Measurements from ENCODE around the gene OR2B6.

OR2B6 gene

DNA sequence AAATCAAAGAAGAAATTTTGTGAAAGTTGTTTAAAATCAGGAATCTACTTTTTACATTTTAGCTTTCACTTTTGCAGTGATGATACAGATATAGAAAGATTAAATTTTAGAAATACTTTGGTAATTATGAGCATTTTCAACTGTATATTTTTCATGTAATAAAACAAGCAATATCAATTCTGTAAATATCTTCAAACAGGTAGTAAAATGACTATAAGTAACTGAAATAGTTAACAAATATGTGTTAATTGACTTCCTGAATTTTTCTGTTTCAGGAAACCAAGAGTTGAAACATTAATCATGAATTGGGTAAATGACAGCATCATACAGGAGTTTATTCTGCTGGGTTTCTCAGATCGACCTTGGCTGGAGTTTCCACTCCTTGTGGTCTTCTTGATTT lies at the start of gene OR2B6:
OR2B6 (plus strand) TSS at position 301 of the 400 bp plus-strand sequence; CDS start at position 301, 0 bp downstream.
- no peak for TF ChIP-seq EZH2phosphoT487 (IDR thresholded peaks at IDR 0.05; ENCODE audit: low read depth)
- TF ChIP-seq, protein P1, sequence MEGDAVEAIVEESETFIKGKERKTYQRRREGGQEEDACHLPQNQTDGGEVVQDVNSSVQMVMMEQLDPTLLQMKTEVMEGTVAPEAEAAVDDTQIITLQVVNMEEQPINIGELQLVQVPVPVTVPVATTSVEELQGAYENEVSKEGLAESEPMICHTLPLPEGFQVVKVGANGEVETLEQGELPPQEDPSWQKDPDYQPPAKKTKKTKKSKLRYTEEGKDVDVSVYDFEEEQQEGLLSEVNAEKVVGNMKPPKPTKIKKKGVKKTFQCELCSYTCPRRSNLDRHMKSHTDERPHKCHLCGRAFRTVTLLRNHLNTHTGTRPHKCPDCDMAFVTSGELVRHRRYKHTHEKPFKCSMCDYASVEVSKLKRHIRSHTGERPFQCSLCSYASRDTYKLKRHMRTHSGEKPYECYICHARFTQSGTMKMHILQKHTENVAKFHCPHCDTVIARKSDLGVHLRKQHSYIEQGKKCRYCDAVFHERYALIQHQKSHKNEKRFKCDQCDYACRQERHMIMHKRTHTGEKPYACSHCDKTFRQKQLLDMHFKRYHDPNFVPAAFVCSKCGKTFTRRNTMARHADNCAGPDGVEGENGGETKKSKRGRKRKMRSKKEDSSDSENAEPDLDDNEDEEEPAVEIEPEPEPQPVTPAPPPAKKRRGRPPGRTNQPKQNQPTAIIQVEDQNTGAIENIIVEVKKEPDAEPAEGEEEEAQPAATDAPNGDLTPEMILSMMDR (IDR thresholded peaks at IDR 0.05; ENCODE audit: low read depth, low read length): no peak
- H3K36me3 ChIP-seq (replicated peaks; ENCODE audit: low read depth, low read length): no peaks in the 10 kb centered on the region
- no peak within 1 kb of the TSS for H3K4me3 ChIP-seq (ENCODE audit: low read length)
- no peak within 1 kb of the TSS for H3K9ac ChIP-seq (ENCODE audit: low read length)
- H3K27ac ChIP-seq (ENCODE audit: low read length): no peak within 1 kb of the TSS
- no peaks in the 10 kb centered on the region for H3K79me2 ChIP-seq (ENCODE audit: low read length)
- no peaks in the 10 kb centered on the region for H3K9me3 ChIP-seq (ENCODE audit: insufficient read depth, low read length)
- no peak within 1 kb of the TSS for H2AFZ ChIP-seq (ENCODE audit: low read depth, low read length)
- no peak within 1 kb of the TSS for H3K4me2 ChIP-seq (ENCODE audit: low read length)
- no peaks in the 10 kb centered on the region for H3K4me1 ChIP-seq (ENCODE audit: low read length)
- no peaks in the 10 kb centered on the region for H3K27me3 ChIP-seq (ENCODE audit: low read depth, low read length)
- H4K20me1 ChIP-seq (ENCODE audit: insufficient read depth, low read length): no peaks in the 10 kb centered on the region

DNA sequence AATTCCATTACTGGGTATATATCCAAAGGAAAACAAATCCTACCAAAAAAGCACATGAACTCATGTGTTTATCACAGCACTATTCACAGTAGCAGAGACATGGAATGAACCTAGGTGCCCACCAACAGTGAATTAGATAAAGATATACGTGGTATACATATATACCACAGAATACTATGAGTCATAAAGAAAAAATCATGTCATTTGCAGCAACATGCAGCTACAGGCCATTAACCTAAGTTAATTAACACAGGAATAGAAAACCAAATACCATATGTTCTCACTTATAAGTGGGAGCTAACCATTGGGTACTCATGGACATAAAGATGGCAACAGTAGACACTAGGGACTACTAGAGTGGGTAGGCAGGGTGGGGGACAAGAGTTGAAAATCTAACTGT lies 49.0 kb upstream of the OR2B6 start:
- H4K20me1 ChIP-seq (ENCODE audit: insufficient read depth, low read length): no peaks in the 10 kb centered on the region
- no peaks in the 10 kb centered on the region for H3K9me3 ChIP-seq (ENCODE audit: insufficient read depth, low read length)
- H3K9ac ChIP-seq (ENCODE audit: low read length): no peak overlapping the region
- H3K4me3 ChIP-seq (ENCODE audit: low read length): no peak overlapping the region
- no peak overlapping the region for H2AFZ ChIP-seq (ENCODE audit: low read depth, low read length)
- no peak overlapping the region for H3K4me2 ChIP-seq (ENCODE audit: low read length)
- H3K27ac ChIP-seq (ENCODE audit: low read length): no peak overlapping the region
- H3K4me1 ChIP-seq (ENCODE audit: low read length): no peaks in the 10 kb centered on the region
- H3K79me2 ChIP-seq (ENCODE audit: low read length): no peaks in the 10 kb centered on the region
- no peaks in the 10 kb centered on the region for H3K36me3 ChIP-seq (replicated peaks; ENCODE audit: low read depth, low read length)
- TF ChIP-seq, protein P1 (IDR thresholded peaks at IDR 0.05; ENCODE audit: low read depth, low read length): no peak
- TF ChIP-seq EZH2phosphoT487 (IDR thresholded peaks at IDR 0.05; ENCODE audit: low read depth): no peak
- no peaks in the 10 kb centered on the region for H3K27me3 ChIP-seq (ENCODE audit: low read depth, low read length)

DNA sequence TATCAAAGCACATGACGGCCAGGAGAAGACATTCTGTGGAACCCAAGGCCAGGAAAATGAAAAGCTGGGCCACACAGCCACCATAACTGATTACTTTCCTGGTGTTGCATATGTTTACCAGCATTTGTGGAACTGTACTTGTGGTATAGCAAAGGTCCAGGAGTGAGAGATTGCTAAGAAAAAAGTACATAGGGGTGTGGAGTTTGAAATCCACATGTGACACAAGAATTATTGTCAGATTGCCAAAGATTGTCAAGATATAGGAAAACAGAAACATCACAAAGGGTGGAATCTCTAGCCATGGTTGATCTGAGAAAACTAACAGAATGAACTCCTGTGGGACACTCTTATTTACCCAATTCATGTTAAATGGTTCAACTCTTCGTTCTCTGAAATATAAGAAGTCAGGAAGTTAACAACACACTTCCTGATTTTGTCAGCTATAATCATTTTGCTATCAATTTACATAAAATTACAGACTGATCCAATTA lies 45.0 kb upstream of the OR2B6 start, which contains the start of gene OR2B2:
OR2B2 (minus strand) TSS at position 441 of the 491 bp plus-strand sequence; CDS start at position 364, 77 bp downstream.
- no peaks in the 10 kb centered on the region for H3K36me3 ChIP-seq (replicated peaks; ENCODE audit: low read depth, low read length)
- no peak within 1 kb of the TSS for H3K4me3 ChIP-seq (ENCODE audit: low read length)
- no peak for TF ChIP-seq EZH2phosphoT487 (IDR thresholded peaks at IDR 0.05; ENCODE audit: low read depth)
- TF ChIP-seq, protein P1 (IDR thresholded peaks at IDR 0.05; ENCODE audit: low read depth, low read length): no peak
- H2AFZ ChIP-seq (ENCODE audit: low read depth, low read length): no peak within 1 kb of the TSS
- H3K4me1 ChIP-seq (ENCODE audit: low read length): no peaks in the 10 kb centered on the region
- no peak within 1 kb of the TSS for H3K4me2 ChIP-seq (ENCODE audit: low read length)
- no peaks in the 10 kb centered on the region for H3K79me2 ChIP-seq (ENCODE audit: low read length)
- no peaks in the 10 kb centered on the region for H3K27me3 ChIP-seq (ENCODE audit: low read depth, low read length)
- no peaks in the 10 kb centered on the region for H4K20me1 ChIP-seq (ENCODE audit: insufficient read depth, low read length)
- H3K9me3 ChIP-seq (ENCODE audit: insufficient read depth, low read length): no peaks in the 10 kb centered on the region
- H3K27ac ChIP-seq (ENCODE audit: low read length): no peak within 1 kb of the TSS
- no peak within 1 kb of the TSS for H3K9ac ChIP-seq (ENCODE audit: low read length)

DNA sequence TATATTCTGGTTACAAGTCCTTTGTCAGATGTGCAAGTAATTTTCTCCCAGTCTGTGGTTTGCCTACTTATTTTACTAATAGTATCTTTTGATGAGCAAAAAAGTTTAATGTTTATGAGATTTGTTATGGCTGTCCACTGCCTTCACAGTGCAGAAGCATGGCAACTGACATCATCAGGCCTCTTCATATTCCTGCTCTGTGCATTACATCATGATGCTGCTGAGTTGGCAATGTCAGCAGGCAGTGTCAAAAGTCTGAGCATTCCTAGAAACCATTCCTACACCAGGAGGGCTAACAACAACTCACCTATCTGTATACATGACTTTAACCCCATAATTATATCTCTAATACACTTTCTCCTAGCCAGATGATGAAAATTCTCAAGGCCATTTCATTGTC lies 34.1 kb upstream of the OR2B6 start:
- TF ChIP-seq EZH2phosphoT487 (IDR thresholded peaks at IDR 0.05; ENCODE audit: low read depth): no peak
- TF ChIP-seq, protein P1 (IDR thresholded peaks at IDR 0.05; ENCODE audit: low read depth, low read length): no peak
- H3K4me1 ChIP-seq (ENCODE audit: low read length): no peaks in the 10 kb centered on the region

More for the DNA sequence above, 34.1 kb upstream of the OR2B6 start:
- Histone ChIP-seq H3K27me3 (ENCODE audit: low read depth, low read length) (no peaks in the 10 kb centered on the region), H3K79me2 (ENCODE audit: low read length) (no peaks in the 10 kb centered on the region), H2AFZ (ENCODE audit: low read depth, low read length) (no peak overlapping the region), H3K36me3 (replicated peaks; ENCODE audit: low read depth, low read length) (no peaks in the 10 kb centered on the region), H3K9ac (ENCODE audit: low read length) (no peak overlapping the region), H3K4me2 (ENCODE audit: low read length) (no peak overlapping the region), H3K4me3 (ENCODE audit: low read length) (no peak overlapping the region), H3K9me3 (ENCODE audit: insufficient read depth, low read length) (no peaks in the 10 kb centered on the region), H4K20me1 (ENCODE audit: insufficient read depth, low read length) (no peaks in the 10 kb centered on the region), H3K27ac (ENCODE audit: low read length) (no peak overlapping the region)

Data from OCI-LY3 (cell line).